Transverse colon (tissue), 3 donors: Measurements from ENCODE around the gene BMPER.

ENCODE experiments used
- CTCF ChIP-seq, 5 experiments: fragments of 200-600 bp in 3 of 5; fragments of 450-650 bp in 2 of 5; sonication (generic) in 3 of 5; IDR thresholded peaks; 1 replicate in 2 of 5; 2 replicates in 3 of 5; pipeline ENCODE4 v1.5.1; 2016 to 2017; ENCODE audit warnings: antibody characterized with exemption in 5 of 5, inconsistent platforms in 3 of 5, mild to moderate bottlenecking in 2 of 5, moderate library complexity in 1 of 5
- POLR2A ChIP-seq: fragments of 450-650 bp; IDR thresholded peaks from one replicate; pipeline ENCODE4 v1.6.1; 2016; ENCODE audit warnings: antibody characterized with exemption, mild to moderate bottlenecking, moderate library complexity

GRCh38 chr7:34016876-34017275 is 111.5 kb downstream of the BMPER start:
- no peak for TF ChIP-seq CTCF (IDR thresholded peaks at IDR 0.05)
- TF ChIP-seq POLR2A, result no peak
